Caco-2 (cell line): ENCODE data around the gene CCND2. TPM values are rescaled to one million over a fixed set of nuclear protein-coding genes. Genes with fewer than 3 reads are reported as not detected.

Experiments
- Bru-seq: library from RNA; stranded (reverse); fragments of 400-500 nt; gene quantifications from one replicate; lab custom pipeline; 2021; lab: Mats Ljungman, UMichigan
- BruChase-seq, 2 experiments: library from RNA; stranded (reverse); fragments of 400-500 nt; gene quantifications; one replicate each; lab custom pipeline; 2021; lab: Mats Ljungman, UMichigan
- BruUV-seq: library from RNA; stranded (reverse); fragments of 400-500 nt; replicated peaks from 2 replicates; lab custom pipeline; 2021; lab: Mats Ljungman, UMichigan
- CTCF ChIA-PET: fragments of 300-600 bp; sonication (Branson Sonifier 250); formaldehyde crosslinking; loops from one replicate; lab custom pipeline; 2022; ENCODE audit warnings: antibody characterized with exemption; lab: Charles Lee
- POLR2A ChIA-PET: fragments of 300-600 bp; sonication (Branson Sonifier 250); formaldehyde crosslinking; loops from one replicate; lab custom pipeline; 2022; ENCODE audit warnings: antibody characterized with exemption; lab: Charles Lee
- DNase-seq, 2 experiments: peaks; one replicate each; pipeline versions ENCODE4 v3.0.0 to v3.0.0-alpha.2; 2020 to 2022
- H3K27me3 ChIP-seq: replicated peaks from 2 replicates; pipeline ENCODE4 v1.6.0; 2011; ENCODE audit warnings: low read length; ENCODE audit not compliant: control insufficient read depth, insufficient read depth
- H3K36me3 ChIP-seq: 2 replicates; pipeline ENCODE4 v1.5.1; 2011; ENCODE audit warnings: low read length; ENCODE audit not compliant: control insufficient read depth, insufficient read depth
- H3K4me1 ChIP-seq: fragments of 250-450 bp; sonication (Bioruptor Pico); 2 replicates; pipeline ENCODE4 v1.5.1; 2020; ENCODE audit warnings: mild to moderate bottlenecking
- H3K4me3 ChIP-seq: 2 replicates; pipeline ENCODE4 v1.5.1; 2011; ENCODE audit warnings: low read depth, mild to moderate bottlenecking, control low read depth, low read length
- H3K9me3 ChIP-seq: fragments of 250-450 bp; sonication (Bioruptor Pico); 2 replicates; pipeline ENCODE4 v1.5.1; 2020; ENCODE audit warnings: mild to moderate bottlenecking, moderate library complexity
- H3K27ac Mint-ChIP-seq: one replicate; pipeline ENCODE4 v1.8.0; 2022; ENCODE audit warnings: mixed read lengths; ENCODE audit not compliant: unreplicated experiment
- H3K27me3 Mint-ChIP-seq: one replicate; pipeline ENCODE4 v1.8.0; 2022; ENCODE audit warnings: mixed read lengths; ENCODE audit not compliant: insufficient read depth, unreplicated experiment
- H3K36me3 Mint-ChIP-seq: one replicate; pipeline ENCODE4 v1.8.0; 2022; ENCODE audit warnings: mild to moderate bottlenecking, mixed read lengths; ENCODE audit not compliant: insufficient read depth, unreplicated experiment
- H3K4me1 Mint-ChIP-seq: one replicate; pipeline ENCODE4 v1.8.0; 2022; ENCODE audit warnings: low read depth, mixed read lengths; ENCODE audit not compliant: unreplicated experiment
- H3K4me3 Mint-ChIP-seq: one replicate; pipeline ENCODE4 v1.8.0; 2022; ENCODE audit warnings: mild to moderate bottlenecking, moderate library complexity, mixed read lengths; ENCODE audit not compliant: unreplicated experiment
- H3K9me3 Mint-ChIP-seq: one replicate; pipeline ENCODE4 v1.8.0; 2022; ENCODE audit warnings: mixed read lengths; ENCODE audit not compliant: unreplicated experiment
- intact Hi-C: fragments of 100-400 bp; cut with micrococcal nuclease; formaldehyde crosslinking; loops from one replicate; pipeline ENCODE4 v1.10.0; 2022; ENCODE audit not compliant: unreplicated experiment
- long read RNA-seq: library from polyadenylated mRNA; stranded (forward); transcript quantifications from one replicate; pipeline ENCODE4 v2.0.0, GENCODE V29; 2022
- total RNA-seq: library from RNA; stranded (reverse); gene quantifications from 2 replicates; pipeline ENCODE4 v1.2.3, GENCODE V29; 2022
- TF ChIP-seq, protein P1 (sequence below), 2 experiments: fragments of 200-600 bp in 1 of 2; IDR thresholded peaks; 1 replicate in 1 of 2; 2 replicates in 1 of 2; pipeline versions ENCODE4 v1.5.1 to v1.8.0; 2011 to 2022; ENCODE audit warnings: antibody characterized with exemption in 1 of 2, control low read depth in 1 of 2, inconsistent platforms in 1 of 2, low read depth in 1 of 2, low read length in 1 of 2, mild to moderate bottlenecking in 1 of 2, moderate library complexity in 1 of 2; ENCODE audit not compliant: insufficient read depth in 1 of 2, severe bottlenecking in 1 of 2, unreplicated experiment in 1 of 2

CCND2 gene
- 113 and 145 TPM in 2 replicates for total RNA-seq
- percentile 97 among the genes with signal in this experiment for Bru-seq, nascent RNA
- BruChase-seq, experiment 1, labeled RNA remaining after a 2-hour chase: percentile 100 among the genes with signal in this experiment
- BruChase-seq, experiment 2, labeled RNA remaining after a 6-hour chase: percentile 100 among the genes with signal in this experiment
- long read RNA-seq, full-length matches to known transcripts: 102 of 172 reads
- long read RNA-seq, partial matches to known transcripts: 11 of 172 reads
- long read RNA-seq, other reads (novel, unspliced or antisense): 59 of 172 reads

GRCh38 chr12:4273652-4274395 lies at the start of gene CCND2:
CCND2 (plus strand) TSS chr12:4273762; CDS start chr12:4274041, 279 bp downstream.
- POLR2A ChIA-PET: interaction anchor here (1.5 kb wide), 1 partner anchor 275 kb away, joined by 4 read pairs; no protein-coding TSS in a partner anchor
- CTCF ChIA-PET: interaction anchor here (0.7 to 1.3 kb wide), 3 partner anchors 34 to 835 kb away, joined by 3 to 4 read pairs (median 3); no protein-coding TSS in a partner anchor
- TF ChIP-seq, protein P1, sequence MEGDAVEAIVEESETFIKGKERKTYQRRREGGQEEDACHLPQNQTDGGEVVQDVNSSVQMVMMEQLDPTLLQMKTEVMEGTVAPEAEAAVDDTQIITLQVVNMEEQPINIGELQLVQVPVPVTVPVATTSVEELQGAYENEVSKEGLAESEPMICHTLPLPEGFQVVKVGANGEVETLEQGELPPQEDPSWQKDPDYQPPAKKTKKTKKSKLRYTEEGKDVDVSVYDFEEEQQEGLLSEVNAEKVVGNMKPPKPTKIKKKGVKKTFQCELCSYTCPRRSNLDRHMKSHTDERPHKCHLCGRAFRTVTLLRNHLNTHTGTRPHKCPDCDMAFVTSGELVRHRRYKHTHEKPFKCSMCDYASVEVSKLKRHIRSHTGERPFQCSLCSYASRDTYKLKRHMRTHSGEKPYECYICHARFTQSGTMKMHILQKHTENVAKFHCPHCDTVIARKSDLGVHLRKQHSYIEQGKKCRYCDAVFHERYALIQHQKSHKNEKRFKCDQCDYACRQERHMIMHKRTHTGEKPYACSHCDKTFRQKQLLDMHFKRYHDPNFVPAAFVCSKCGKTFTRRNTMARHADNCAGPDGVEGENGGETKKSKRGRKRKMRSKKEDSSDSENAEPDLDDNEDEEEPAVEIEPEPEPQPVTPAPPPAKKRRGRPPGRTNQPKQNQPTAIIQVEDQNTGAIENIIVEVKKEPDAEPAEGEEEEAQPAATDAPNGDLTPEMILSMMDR (IDR thresholded peaks at IDR 0.05; ENCODE audit: insufficient read depth in 1 of 2, low read depth in 1 of 2, low read length in 1 of 2, severe bottlenecking in 1 of 2, unreplicated experiment in 1 of 2): no peak
- BruUV-seq: TSS peak; percentile 54
- Mint-ChIP-seq H3K36me3 (peaks cover 67% of the 10 kb centered on the region), H3K27me3 (peaks cover 36% of the 10 kb centered on the region), H3K27ac (peak within 1 kb of the TSS; percentile 94), H3K4me1 (peaks cover 58% of the 10 kb centered on the region), H3K4me3 (peak within 1 kb of the TSS; percentile 98), H3K9me3 (no peaks in the 10 kb centered on the region)
- intact Hi-C loops: loop anchor here (1.0 kb wide), 2 partner anchors 259 to 308 kb away; no protein-coding TSS in a partner anchor
- Histone ChIP-seq H3K36me3 (no peaks in the 10 kb centered on the region), H3K4me3 (peak within 1 kb of the TSS; percentile 48), H3K9me3 (no peaks in the 10 kb centered on the region), H3K4me1 (peaks cover 55% of the 10 kb centered on the region), H3K27me3 (peaks cover 24% of the 10 kb centered on the region)
- peak; percentile 81 to 83 for DNase-seq

- no peak overlapping the region for H3K27ac Mint-ChIP-seq
- intact Hi-C loops: no loop called here
- CTCF ChIA-PET: interaction anchor here (1.3 kb wide), 1 partner anchor 53 kb away, joined by 3 read pairs; no protein-coding TSS in a partner anchor
- no peaks in the 10 kb centered on the region for H3K36me3 ChIP-seq
- no TSS peak for BruUV-seq
- TF ChIP-seq, protein P1 (IDR thresholded peaks at IDR 0.05; ENCODE audit: insufficient read depth in 1 of 2, low read depth in 1 of 2, low read length in 1 of 2, severe bottlenecking in 1 of 2, unreplicated experiment in 1 of 2): no peak
- peaks cover 3% of the 10 kb centered on the region for H3K27me3 ChIP-seq
- no peak for DNase-seq
- H3K4me1 Mint-ChIP-seq: no peaks in the 10 kb centered on the region
- no peaks in the 10 kb centered on the region for H3K4me1 ChIP-seq
- POLR2A ChIA-PET: no interaction called here
- no peaks in the 10 kb centered on the region for H3K9me3 Mint-ChIP-seq
- H3K36me3 Mint-ChIP-seq: no peaks in the 10 kb centered on the region
- H3K4me3 Mint-ChIP-seq: no peak overlapping the region
- H3K4me3 ChIP-seq: no peak overlapping the region
- H3K9me3 ChIP-seq: peaks cover 9% of the 10 kb centered on the region
- peaks cover 30% of the 10 kb centered on the region for H3K27me3 Mint-ChIP-seq
These were observed 49.2 kb upstream of the CCND2 start for GRCh38 chr12:4224206-4224889.

- Histone ChIP-seq H3K27me3 (peaks cover under 1% of the 10 kb centered on the region), H3K4me3 (no peak overlapping the region), H3K36me3 (no peaks in the 10 kb centered on the region), H3K9me3 (peaks cover 9% of the 10 kb centered on the region), H3K4me1 (no peaks in the 10 kb centered on the region)
- Mint-ChIP-seq H3K27me3 (peaks cover 28% of the 10 kb centered on the region), H3K4me3 (no peak overlapping the region), H3K27ac (no peak overlapping the region), H3K4me1 (no peaks in the 10 kb centered on the region), H3K36me3 (no peaks in the 10 kb centered on the region), H3K9me3 (no peaks in the 10 kb centered on the region)
- TF ChIP-seq, protein P1 (IDR thresholded peaks at IDR 0.05; ENCODE audit: insufficient read depth in 1 of 2, low read depth in 1 of 2, low read length in 1 of 2, severe bottlenecking in 1 of 2, unreplicated experiment in 1 of 2): no peak
- intact Hi-C loops: no loop called here
- no TSS peak for BruUV-seq
- DNase-seq: no peak
- ChIA-PET CTCF (no interaction called here), POLR2A (no interaction called here)
These were observed 48.0 kb upstream of the CCND2 start for GRCh38 chr12:4225571-4225970.
